NCI-H2029 treated with DMSO at 0.1 percent for 48 hours (cell line): ENCODE data around the gene ZNF558.
"Not testable (repeated sequence)": the region's sequence is repeated elsewhere in the genome, so short reads cannot be mapped to it uniquely, and the experiment has no call there.

Source experiments
- DNase-seq: peaks from one replicate; lab custom pipeline; 2025; lab: John Stamatoyannopoulos, UW

ZNF558 gene

GRCh38 chr19:8794823-8795222 lies 37.3 kb downstream of the ZNF558 start:
- no peak for DNase-seq

GRCh38 chr19:8773587-8773986 lies 58.5 kb downstream of the ZNF558 start:
- not testable (repeated sequence) for DNase-seq

- DNase-seq: not testable (repeated sequence)
These were observed 62.8 kb downstream of the ZNF558 start for GRCh38 chr19:8769265-8769664.

GRCh38 chr19:8767257-8767656 lies 64.8 kb downstream of the ZNF558 start:
- not testable (repeated sequence) for DNase-seq
